GM13976 (cell line): Measurements from ENCODE around the gene CUX1.

ENCODE experiments used
- DNase-seq: peaks from one replicate; pipeline ENCODE4 v3.0.0; 2012; ENCODE audit warnings: low spot score
- in situ Hi-C: fragments of 300-500 bp; cut with MboI; formaldehyde crosslinking; loops from one replicate; pipeline ENCODE4 v1.12.0; 2022; ENCODE audit warnings: low sequenced_read_pairs, mixed read lengths, inconsistent platforms; ENCODE audit not compliant: unreplicated experiment
- TF ChIP-seq, protein P1 (sequence below): IDR thresholded peaks from 2 replicates; pipeline ENCODE4 v1.5.1; 2012; ENCODE audit warnings: borderline replicate concordance, mild to moderate bottlenecking; ENCODE audit not compliant: insufficient read depth; ENCODE audit errors: extremely low read depth, missing control alignments, control extremely low read depth

Gene CUX1

GRCh38 chr7:102096706-102097427 lies 279.4 kb downstream of the CUX1 start:
- in situ Hi-C loops: no loop called here
- TF ChIP-seq, protein P1, sequence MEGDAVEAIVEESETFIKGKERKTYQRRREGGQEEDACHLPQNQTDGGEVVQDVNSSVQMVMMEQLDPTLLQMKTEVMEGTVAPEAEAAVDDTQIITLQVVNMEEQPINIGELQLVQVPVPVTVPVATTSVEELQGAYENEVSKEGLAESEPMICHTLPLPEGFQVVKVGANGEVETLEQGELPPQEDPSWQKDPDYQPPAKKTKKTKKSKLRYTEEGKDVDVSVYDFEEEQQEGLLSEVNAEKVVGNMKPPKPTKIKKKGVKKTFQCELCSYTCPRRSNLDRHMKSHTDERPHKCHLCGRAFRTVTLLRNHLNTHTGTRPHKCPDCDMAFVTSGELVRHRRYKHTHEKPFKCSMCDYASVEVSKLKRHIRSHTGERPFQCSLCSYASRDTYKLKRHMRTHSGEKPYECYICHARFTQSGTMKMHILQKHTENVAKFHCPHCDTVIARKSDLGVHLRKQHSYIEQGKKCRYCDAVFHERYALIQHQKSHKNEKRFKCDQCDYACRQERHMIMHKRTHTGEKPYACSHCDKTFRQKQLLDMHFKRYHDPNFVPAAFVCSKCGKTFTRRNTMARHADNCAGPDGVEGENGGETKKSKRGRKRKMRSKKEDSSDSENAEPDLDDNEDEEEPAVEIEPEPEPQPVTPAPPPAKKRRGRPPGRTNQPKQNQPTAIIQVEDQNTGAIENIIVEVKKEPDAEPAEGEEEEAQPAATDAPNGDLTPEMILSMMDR: no peak
- no peak for DNase-seq

DNA sequence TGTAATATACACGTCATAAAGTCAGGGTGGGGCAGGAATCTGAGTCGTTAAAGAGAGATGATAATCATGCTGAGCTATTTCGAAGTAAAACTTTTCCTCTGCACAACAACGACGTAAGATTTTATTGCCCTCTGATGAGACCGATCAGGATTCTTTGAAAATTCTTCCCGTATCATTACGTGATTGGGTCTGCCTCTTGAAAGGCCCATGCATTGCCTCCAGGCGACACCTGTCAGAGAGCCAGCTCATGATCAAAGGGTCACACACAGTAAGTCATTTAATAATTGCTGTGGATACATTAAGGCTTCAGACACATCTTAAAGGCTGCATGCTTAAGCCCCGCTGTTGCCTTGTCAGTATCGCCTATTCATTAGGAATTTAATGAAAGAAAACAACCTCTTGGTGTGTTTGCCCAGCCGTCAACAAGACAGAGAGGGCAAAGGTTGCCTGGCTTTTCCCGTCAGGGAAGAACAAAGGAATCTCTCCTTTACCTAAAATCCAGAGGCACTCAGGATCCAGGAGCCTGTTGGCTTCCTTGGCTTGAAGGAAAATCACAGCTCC lies 280.3 kb downstream of the CUX1 start:
- TF ChIP-seq, protein P1: no peak
- no peak for DNase-seq
- in situ Hi-C loops: no loop called here

- TF ChIP-seq, protein P1: no peak
- in situ Hi-C loops: no loop called here
- no peak for DNase-seq
Measured at GRCh38 chr7:102098986-102099385, 281.6 kb downstream of the CUX1 start.

- in situ Hi-C loops: no loop called here
- TF ChIP-seq, protein P1: no peak
- no peak for DNase-seq
Measured at GRCh38 chr7:102099474-102099873, 282.0 kb downstream of the CUX1 start.

DNA sequence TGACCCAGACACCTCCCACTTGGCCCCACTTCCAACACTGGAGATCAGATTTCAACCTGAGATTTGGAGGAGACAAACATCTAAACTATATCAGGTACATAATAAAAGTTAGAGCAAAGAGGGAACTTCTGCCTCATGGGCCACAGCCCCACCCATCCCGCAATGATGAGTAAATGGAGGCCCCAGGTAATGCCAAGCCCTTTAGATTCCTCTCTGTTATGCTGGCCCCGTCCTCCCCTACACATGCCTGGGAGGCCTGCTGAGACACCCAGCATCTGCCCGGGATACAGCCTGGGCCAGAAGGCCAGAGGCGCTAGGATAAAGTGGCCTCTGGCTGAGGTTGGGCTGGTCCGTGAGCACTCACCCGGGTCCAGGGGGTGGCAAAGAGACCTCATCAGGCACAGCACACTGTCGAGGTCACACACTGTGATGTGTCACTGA lies 283.7 kb downstream of the CUX1 start:
- in situ Hi-C loops: no loop called here
- TF ChIP-seq, protein P1: no peak
- DNase-seq: no peak

DNA sequence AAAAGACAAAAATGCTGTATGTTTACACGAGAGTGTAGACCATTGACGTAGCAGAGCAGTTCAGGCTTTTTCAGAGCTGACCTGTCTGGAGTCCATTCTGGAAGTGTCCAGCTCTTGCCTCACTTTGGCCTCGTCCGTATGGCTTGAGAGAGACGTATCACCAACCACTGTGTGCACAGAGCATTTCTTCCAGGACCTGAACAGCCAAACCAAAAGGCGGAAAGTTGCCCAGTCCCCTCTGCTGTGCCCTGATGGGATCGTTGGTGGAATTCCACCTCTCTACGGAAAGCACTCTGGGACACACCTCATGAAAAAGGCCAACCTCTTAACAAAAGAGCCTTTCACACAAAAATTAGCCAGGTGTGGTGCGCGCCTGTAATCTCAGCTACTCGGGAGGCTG lies 284.5 kb downstream of the CUX1 start:
- in situ Hi-C loops: no loop called here
- DNase-seq: no peak
- TF ChIP-seq, protein P1: no peak
